Colonic mucosa (tissue), 4 donors: ENCODE results near the gene PBRM1. TPM values are rescaled to one million over a fixed set of nuclear protein-coding genes. Genes with fewer than 3 reads are reported as not detected.

Source experiments
- DNase-seq: peaks from one replicate; pipeline ENCODE4 v3.0.0-alpha.2; 2020
- H3K27ac ChIP-seq: fragments of 200-600 bp; one replicate; pipeline ENCODE4 v1.8.0; 2021
- H3K27me3 ChIP-seq: fragments of 200-600 bp; one replicate; pipeline ENCODE4 v1.8.0; 2021
- H3K36me3 ChIP-seq: fragments of 200-600 bp; one replicate; pipeline ENCODE4 v1.8.0; 2021
- H3K4me1 ChIP-seq: fragments of 200-600 bp; one replicate; pipeline ENCODE4 v1.8.0; 2021; ENCODE audit warnings: mild to moderate bottlenecking
- H3K4me3 ChIP-seq: fragments of 200-600 bp; one replicate; pipeline ENCODE4 v1.8.0; 2021
- H3K9ac ChIP-seq, 2 donors: one replicate each; pipeline ENCODE4 v1.7.0; 2013; ENCODE audit warnings: control low read depth in 2 of 2, low read depth in 2 of 2, low read length in 2 of 2
- H3K9me3 ChIP-seq: fragments of 200-600 bp; one replicate; pipeline ENCODE4 v1.8.0; 2021
- CTCF ChIP-seq: fragments of 200-600 bp; IDR thresholded peaks from one replicate; pipeline ENCODE4 v1.8.0; 2022; ENCODE audit warnings: antibody characterized with exemption, mild to moderate bottlenecking
- intact Hi-C: fragments of 100-400 bp; cut with DNase I; formaldehyde crosslinking; loops from one replicate; pipeline ENCODE4 v1.14.1; 2022
- total RNA-seq, 2 donors: library from RNA; stranded (reverse); fragmentation: NEBNext Ultra II Directional in 1 of 2; extraction: Animal tissue kit (Norgen Biotek cat#: 25700) in 1 of 2; gene quantifications; one replicate each; pipeline ENCODE4 v1.2.1, GENCODE V29; 2021
- donor health status: healthy.
- donor health status: DM: no; HTN: no; CAD: no.
- donor health status: DM: no; HTN: no; CAD: no.

Gene PBRM1
- total RNA-seq, 2 donors from 2014 or later: 53.6 to 65.7 TPM

GRCh38 chr3:52724511-52724910, 38.8 kb upstream of the PBRM1 start:
- no peaks in the 10 kb centered on the region for H3K4me1 ChIP-seq
- no peak for DNase-seq
- H3K36me3 ChIP-seq: no peaks in the 10 kb centered on the region
- no peak overlapping the region for H3K4me3 ChIP-seq
- H3K9me3 ChIP-seq: no peaks in the 10 kb centered on the region
- no peak overlapping the region for H3K9ac ChIP-seq
- intact Hi-C loops: no loop called here
- TF ChIP-seq CTCF: no peak
- no peak overlapping the region for H3K27ac ChIP-seq
- no peaks in the 10 kb centered on the region for H3K27me3 ChIP-seq

- Histone ChIP-seq H3K4me1 (no peaks in the 10 kb centered on the region), H3K27me3 (no peaks in the 10 kb centered on the region), H3K27ac (no peak overlapping the region), H3K36me3 (no peaks in the 10 kb centered on the region), H3K4me3 (no peak overlapping the region), H3K9me3 (no peaks in the 10 kb centered on the region), H3K9ac (no peak overlapping the region)
- no peak for DNase-seq
- TF ChIP-seq CTCF: no peak
- intact Hi-C loops: no loop called here
Observed at GRCh38 chr3:52723935-52724334, 38.2 kb upstream of the PBRM1 start.

GRCh38 chr3:52722491-52722890, 36.8 kb upstream of the PBRM1 start:
- TF ChIP-seq CTCF: no peak
- Histone ChIP-seq H3K4me1 (no peaks in the 10 kb centered on the region), H3K27ac (no peak overlapping the region), H3K36me3 (no peaks in the 10 kb centered on the region), H3K9ac (no peak overlapping the region), H3K4me3 (no peak overlapping the region), H3K9me3 (no peaks in the 10 kb centered on the region), H3K27me3 (no peaks in the 10 kb centered on the region)
- intact Hi-C loops: no loop called here
- no peak for DNase-seq

GRCh38 chr3:52721730-52722008, 36.0 kb upstream of the PBRM1 start:
- Histone ChIP-seq H3K27ac (no peak overlapping the region), H3K9me3 (no peaks in the 10 kb centered on the region), H3K4me3 (no peak overlapping the region), H3K36me3 (no peaks in the 10 kb centered on the region), H3K27me3 (no peaks in the 10 kb centered on the region), H3K9ac (no peak overlapping the region), H3K4me1 (no peaks in the 10 kb centered on the region)
- no peak for DNase-seq
- intact Hi-C loops: no loop called here
- no peak for TF ChIP-seq CTCF

GRCh38 chr3:52721002-52721729, 35.5 kb upstream of the PBRM1 start:
- no peaks in the 10 kb centered on the region for H3K27me3 ChIP-seq
- DNase-seq: no peak

More at GRCh38 chr3:52721002-52721729, 35.5 kb upstream of the PBRM1 start:
- Histone ChIP-seq H3K9ac (no peak overlapping the region), H3K27ac (no peak overlapping the region), H3K4me1 (no peaks in the 10 kb centered on the region), H3K36me3 (no peaks in the 10 kb centered on the region), H3K9me3 (no peaks in the 10 kb centered on the region), H3K4me3 (no peak overlapping the region)
- no peak for TF ChIP-seq CTCF
- intact Hi-C loops: no loop called here
